ENCODE measurements around the gene RAPGEF6.
"Not testable (repeated sequence)": the region's sequence is repeated elsewhere in the genome, so short reads cannot be mapped to it uniquely, and the experiment has no call there.

Gene RAPGEF6

GRCh38 chr5:131595088-131596033 is 39.7 kb downstream of the RAPGEF6 start:
- no peak overlapping the region for H3K4me3 ChIP-seq (ENCODE audit: low read depth in 1 of 2, low read length in 2 of 2)
- H3K36me3 ChIP-seq (ENCODE audit: insufficient read depth, low read length) = no peaks in the 10 kb centered on the region
- H3K9ac ChIP-seq (ENCODE audit: low read length) = no peak overlapping the region
- peaks cover 9% of the 10 kb centered on the region for H3K4me1 ChIP-seq (ENCODE audit: insufficient read depth, low read length)
- H3K27me3 ChIP-seq (ENCODE audit: control insufficient read depth in 1 of 2, insufficient read depth in 2 of 2, low read length in 2 of 2) = no peaks in the 10 kb centered on the region
- H3K9me3 ChIP-seq (ENCODE audit: low read length) = no peaks in the 10 kb centered on the region
- H3K27ac ChIP-seq (ENCODE audit: low read depth, low read length) = no peak overlapping the region

- Histone ChIP-seq H3K9ac (ENCODE audit: low read length) (no peak overlapping the region), H3K4me1 (ENCODE audit: insufficient read depth, low read length) (peaks cover 9% of the 10 kb centered on the region), H3K27me3 (ENCODE audit: control insufficient read depth in 1 of 2, insufficient read depth in 2 of 2, low read length in 2 of 2) (no peaks in the 10 kb centered on the region), H3K36me3 (ENCODE audit: insufficient read depth, low read length) (no peaks in the 10 kb centered on the region), H3K9me3 (ENCODE audit: low read length) (no peaks in the 10 kb centered on the region), H3K27ac (ENCODE audit: low read depth, low read length) (no peak overlapping the region), H3K4me3 (ENCODE audit: low read depth in 1 of 2, low read length in 2 of 2) (no peak overlapping the region)
Observed at GRCh38 chr5:131593921-131594320, 41.1 kb downstream of the RAPGEF6 start.

DNA sequence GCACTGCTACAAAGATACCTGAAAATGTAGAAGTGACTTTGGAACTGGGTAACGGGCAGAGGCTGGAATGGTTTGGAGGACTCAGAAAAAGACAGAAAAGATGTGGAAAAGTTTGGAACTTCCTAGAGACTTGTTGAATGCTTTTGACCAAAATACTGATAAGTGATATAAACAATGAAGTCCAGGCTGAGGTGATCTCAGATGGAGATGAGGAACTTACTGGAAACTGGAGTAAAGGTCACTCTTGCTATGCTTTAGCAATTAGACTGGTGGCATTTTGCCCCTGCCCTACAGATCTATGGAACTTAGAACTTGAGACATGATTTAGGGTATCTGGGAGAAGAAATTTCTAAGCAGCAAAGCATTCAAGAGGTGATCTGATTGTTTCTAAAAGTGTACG is 41.6 kb downstream of the RAPGEF6 start:
- H3K36me3 ChIP-seq (ENCODE audit: insufficient read depth, low read length); H3K4me1 ChIP-seq (ENCODE audit: insufficient read depth, low read length); H3K4me3 ChIP-seq (ENCODE audit: low read depth in 1 of 2, low read length in 2 of 2); H3K27me3 ChIP-seq (ENCODE audit: control insufficient read depth in 1 of 2, insufficient read depth in 2 of 2, low read length in 2 of 2); H3K27ac ChIP-seq (ENCODE audit: low read depth, low read length); H3K9ac ChIP-seq (ENCODE audit: low read length); H3K9me3 ChIP-seq (ENCODE audit: low read length): not testable (repeated sequence)

GRCh38 chr5:131589510-131590348 is 45.3 kb downstream of the RAPGEF6 start:
- Histone ChIP-seq H3K4me3 (ENCODE audit: low read depth in 1 of 2, low read length in 2 of 2) (no peak overlapping the region), H3K36me3 (ENCODE audit: insufficient read depth, low read length) (no peaks in the 10 kb centered on the region), H3K9ac (ENCODE audit: low read length) (no peak overlapping the region), H3K27me3 (ENCODE audit: control insufficient read depth in 1 of 2, insufficient read depth in 2 of 2, low read length in 2 of 2) (no peaks in the 10 kb centered on the region), H3K9me3 (ENCODE audit: low read length) (no peaks in the 10 kb centered on the region), H3K4me1 (ENCODE audit: insufficient read depth, low read length) (peaks cover 9% of the 10 kb centered on the region), H3K27ac (ENCODE audit: low read depth, low read length) (no peak overlapping the region)

DNA sequence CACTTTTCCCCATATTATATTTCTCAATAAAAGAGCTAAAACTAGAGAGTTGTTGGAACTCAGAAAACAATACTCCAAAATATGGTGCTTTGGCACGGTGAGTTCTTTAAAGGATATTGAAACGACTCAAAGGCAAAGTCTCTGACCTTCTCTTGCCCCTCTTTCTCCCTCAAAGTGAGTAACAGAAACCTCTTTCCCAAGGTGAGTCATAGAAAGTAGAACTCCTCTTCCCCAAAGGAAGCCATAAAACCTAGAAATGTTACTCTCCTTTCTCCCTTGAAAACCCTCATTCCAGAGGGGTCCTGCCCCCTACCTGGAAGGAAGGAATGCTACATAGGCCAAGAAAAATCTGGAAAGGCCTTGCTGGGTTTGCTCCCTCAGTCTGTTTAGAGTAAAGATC is 47.5 kb downstream of the RAPGEF6 start:
- Histone ChIP-seq H3K27me3 (ENCODE audit: control insufficient read depth in 1 of 2, insufficient read depth in 2 of 2, low read length in 2 of 2) (no peaks in the 10 kb centered on the region), H3K27ac (ENCODE audit: low read depth, low read length) (no peak overlapping the region), H3K36me3 (ENCODE audit: insufficient read depth, low read length) (no peaks in the 10 kb centered on the region), H3K9me3 (ENCODE audit: low read length) (no peaks in the 10 kb centered on the region), H3K9ac (ENCODE audit: low read length) (no peak overlapping the region), H3K4me3 (ENCODE audit: low read depth in 1 of 2, low read length in 2 of 2) (no peak overlapping the region), H3K4me1 (ENCODE audit: insufficient read depth, low read length) (no peaks in the 10 kb centered on the region)

- no peaks in the 10 kb centered on the region for H3K36me3 ChIP-seq (ENCODE audit: insufficient read depth, low read length)
- no peak overlapping the region for H3K27ac ChIP-seq (ENCODE audit: low read depth, low read length)
- no peaks in the 10 kb centered on the region for H3K9me3 ChIP-seq (ENCODE audit: low read length)
- no peak overlapping the region for H3K4me3 ChIP-seq (ENCODE audit: low read depth in 1 of 2, low read length in 2 of 2)
- H3K4me1 ChIP-seq (ENCODE audit: insufficient read depth, low read length) = no peaks in the 10 kb centered on the region
- no peaks in the 10 kb centered on the region for H3K27me3 ChIP-seq (ENCODE audit: control insufficient read depth in 1 of 2, insufficient read depth in 2 of 2, low read length in 2 of 2)
- no peak overlapping the region for H3K9ac ChIP-seq (ENCODE audit: low read length)
Observed at GRCh38 chr5:131581702-131582101, 53.3 kb downstream of the RAPGEF6 start.

DNA sequence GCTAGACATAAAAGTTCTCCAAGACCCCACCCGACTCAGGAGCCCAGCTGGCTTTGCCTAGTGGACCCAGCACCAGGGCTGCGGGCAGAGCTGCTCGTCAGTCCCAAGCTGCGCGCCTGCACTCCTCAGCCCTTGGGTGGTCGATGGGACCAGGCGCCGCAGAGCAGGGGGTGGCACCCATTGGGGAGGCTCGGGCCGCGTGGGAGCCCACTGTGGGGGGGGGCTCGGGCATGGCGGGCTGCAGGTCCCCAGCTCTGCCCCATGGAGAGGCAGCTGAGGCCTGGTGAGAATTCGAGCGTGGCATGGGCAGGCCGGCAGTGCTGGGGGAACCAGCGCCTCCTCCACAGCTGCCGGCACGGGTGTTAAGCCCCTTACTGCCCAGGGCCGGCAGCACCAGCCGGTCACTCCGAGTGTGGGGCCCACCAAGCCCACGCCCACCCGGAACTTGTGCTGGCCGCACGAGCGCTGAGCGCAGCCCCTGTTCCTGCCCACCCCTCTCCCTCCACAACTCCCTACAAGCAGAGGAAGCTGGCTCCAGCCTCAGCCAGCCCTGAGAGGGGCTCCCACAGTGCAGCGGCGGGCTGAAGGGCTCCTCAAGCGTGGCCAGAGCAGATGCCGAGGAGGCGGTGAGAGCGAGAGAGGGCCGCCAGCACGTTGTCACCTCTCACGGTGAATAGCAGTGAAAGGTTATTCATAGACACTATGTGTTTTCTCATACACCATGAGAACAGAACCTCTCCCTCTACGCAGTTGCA is 54.9 kb downstream of the RAPGEF6 start:
- Histone ChIP-seq H3K36me3 (ENCODE audit: insufficient read depth, low read length) (no peaks in the 10 kb centered on the region), H3K4me3 (ENCODE audit: low read depth in 1 of 2, low read length in 2 of 2) (no peak overlapping the region), H3K27me3 (ENCODE audit: control insufficient read depth in 1 of 2, insufficient read depth in 2 of 2, low read length in 2 of 2) (no peaks in the 10 kb centered on the region), H3K27ac (ENCODE audit: low read depth, low read length) (no peak overlapping the region), H3K9me3 (ENCODE audit: low read length) (no peaks in the 10 kb centered on the region), H3K4me1 (ENCODE audit: insufficient read depth, low read length) (no peaks in the 10 kb centered on the region), H3K9ac (ENCODE audit: low read length) (no peak overlapping the region)

GRCh38 chr5:131575660-131576227 is 59.3 kb downstream of the RAPGEF6 start:
- H3K27me3 ChIP-seq (ENCODE audit: control insufficient read depth in 1 of 2, insufficient read depth in 2 of 2, low read length in 2 of 2) = no peaks in the 10 kb centered on the region
- no peaks in the 10 kb centered on the region for H3K9me3 ChIP-seq (ENCODE audit: low read length)
- H3K4me1 ChIP-seq (ENCODE audit: insufficient read depth, low read length) = no peaks in the 10 kb centered on the region
- no peak overlapping the region for H3K27ac ChIP-seq (ENCODE audit: low read depth, low read length)
- no peaks in the 10 kb centered on the region for H3K36me3 ChIP-seq (ENCODE audit: insufficient read depth, low read length)
- H3K9ac ChIP-seq (ENCODE audit: low read length) = no peak overlapping the region
- no peak overlapping the region for H3K4me3 ChIP-seq (ENCODE audit: low read depth in 1 of 2, low read length in 2 of 2)

DNA sequence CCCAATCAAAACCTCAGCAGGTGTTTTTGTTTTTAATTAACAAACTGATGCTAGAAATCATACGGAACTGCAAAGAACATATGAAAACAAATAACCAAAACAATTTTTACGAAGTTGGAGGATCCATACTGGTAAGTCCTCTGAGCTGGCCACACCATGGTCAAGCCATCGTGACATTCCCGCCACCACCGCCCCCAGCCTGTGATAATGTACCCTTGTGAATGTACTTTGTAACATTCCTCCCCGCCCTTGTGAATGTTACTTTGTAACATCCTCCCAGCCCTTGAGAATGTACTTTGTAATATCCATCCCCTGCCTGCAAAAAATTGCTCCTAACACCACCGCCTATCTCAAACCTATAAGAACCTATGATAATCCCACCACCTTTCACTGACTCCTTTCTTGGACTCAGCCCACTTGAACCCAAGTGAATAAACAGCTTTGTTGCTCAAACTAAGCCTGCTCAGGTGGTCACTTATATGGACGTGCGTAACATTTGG is 63.3 kb downstream of the RAPGEF6 start:
- H3K9me3 ChIP-seq (ENCODE audit: low read length) = no peaks in the 10 kb centered on the region
- H3K4me1 ChIP-seq (ENCODE audit: insufficient read depth, low read length) = no peaks in the 10 kb centered on the region

DNA sequence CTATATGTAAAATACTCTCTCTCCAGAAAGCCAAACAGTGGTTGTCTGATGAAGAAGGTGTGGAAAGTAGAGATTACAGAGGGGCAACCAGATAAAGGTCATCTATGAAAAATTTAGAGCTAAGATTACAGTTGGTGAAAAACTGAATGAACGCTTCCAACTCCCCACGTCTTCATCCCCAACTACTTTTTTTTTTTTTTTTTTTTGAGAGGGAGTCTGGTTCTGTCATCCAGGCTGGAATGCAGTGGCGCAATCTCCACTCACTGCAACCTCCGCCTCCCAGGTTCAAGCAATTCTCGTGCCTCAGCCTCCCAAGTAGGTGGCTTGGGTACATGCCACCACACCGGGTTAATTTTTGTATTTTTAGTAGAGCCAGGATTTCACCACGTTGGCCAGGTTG is 64.3 kb downstream of the RAPGEF6 start:
- H3K27me3 ChIP-seq (ENCODE audit: control insufficient read depth in 1 of 2, insufficient read depth in 2 of 2, low read length in 2 of 2) = no peaks in the 10 kb centered on the region
- no peak overlapping the region for H3K4me3 ChIP-seq (ENCODE audit: low read depth in 1 of 2, low read length in 2 of 2)
- no peak overlapping the region for H3K27ac ChIP-seq (ENCODE audit: low read depth, low read length)
- H3K36me3 ChIP-seq (ENCODE audit: insufficient read depth, low read length) = no peaks in the 10 kb centered on the region
- H3K4me1 ChIP-seq (ENCODE audit: insufficient read depth, low read length) = no peaks in the 10 kb centered on the region
- no peaks in the 10 kb centered on the region for H3K9me3 ChIP-seq (ENCODE audit: low read length)
- H3K9ac ChIP-seq (ENCODE audit: low read length) = no peak overlapping the region

More for the DNA sequence above, 63.3 kb downstream of the RAPGEF6 start:
- Histone ChIP-seq H3K36me3 (ENCODE audit: insufficient read depth, low read length) (no peaks in the 10 kb centered on the region), H3K27ac (ENCODE audit: low read depth, low read length) (no peak overlapping the region), H3K27me3 (ENCODE audit: control insufficient read depth in 1 of 2, insufficient read depth in 2 of 2, low read length in 2 of 2) (no peaks in the 10 kb centered on the region), H3K4me3 (ENCODE audit: low read depth in 1 of 2, low read length in 2 of 2) (no peak overlapping the region), H3K9ac (ENCODE audit: low read length) (no peak overlapping the region)

GRCh38 chr5:131564229-131564652 is 70.8 kb downstream of the RAPGEF6 start:
- no peak overlapping the region for H3K27ac ChIP-seq (ENCODE audit: low read depth, low read length)
- no peaks in the 10 kb centered on the region for H3K27me3 ChIP-seq (ENCODE audit: control insufficient read depth in 1 of 2, insufficient read depth in 2 of 2, low read length in 2 of 2)
- H3K36me3 ChIP-seq (ENCODE audit: insufficient read depth, low read length) = no peaks in the 10 kb centered on the region

More at GRCh38 chr5:131564229-131564652, 70.8 kb downstream of the RAPGEF6 start:
- Histone ChIP-seq H3K9ac (ENCODE audit: low read length) (no peak overlapping the region), H3K4me1 (ENCODE audit: insufficient read depth, low read length) (no peaks in the 10 kb centered on the region), H3K9me3 (ENCODE audit: low read length) (no peaks in the 10 kb centered on the region), H3K4me3 (ENCODE audit: low read depth in 1 of 2, low read length in 2 of 2) (no peak overlapping the region)
